HG02610 (cell line): ENCODE measurements around the gene TSC2.
"Not testable (repeated sequence)": the region's sequence is repeated elsewhere in the genome, so short reads cannot be mapped to it uniquely, and the experiment has no call there.

Experiments
- ATAC-seq: cut with Tn5 transposase; IDR thresholded peaks from one replicate; pipeline ENCODE4 v1.9.1; 2021; ENCODE audit warnings: mild to moderate bottlenecking, moderate library complexity; ENCODE audit not compliant: unreplicated experiment

Gene TSC2

DNA sequence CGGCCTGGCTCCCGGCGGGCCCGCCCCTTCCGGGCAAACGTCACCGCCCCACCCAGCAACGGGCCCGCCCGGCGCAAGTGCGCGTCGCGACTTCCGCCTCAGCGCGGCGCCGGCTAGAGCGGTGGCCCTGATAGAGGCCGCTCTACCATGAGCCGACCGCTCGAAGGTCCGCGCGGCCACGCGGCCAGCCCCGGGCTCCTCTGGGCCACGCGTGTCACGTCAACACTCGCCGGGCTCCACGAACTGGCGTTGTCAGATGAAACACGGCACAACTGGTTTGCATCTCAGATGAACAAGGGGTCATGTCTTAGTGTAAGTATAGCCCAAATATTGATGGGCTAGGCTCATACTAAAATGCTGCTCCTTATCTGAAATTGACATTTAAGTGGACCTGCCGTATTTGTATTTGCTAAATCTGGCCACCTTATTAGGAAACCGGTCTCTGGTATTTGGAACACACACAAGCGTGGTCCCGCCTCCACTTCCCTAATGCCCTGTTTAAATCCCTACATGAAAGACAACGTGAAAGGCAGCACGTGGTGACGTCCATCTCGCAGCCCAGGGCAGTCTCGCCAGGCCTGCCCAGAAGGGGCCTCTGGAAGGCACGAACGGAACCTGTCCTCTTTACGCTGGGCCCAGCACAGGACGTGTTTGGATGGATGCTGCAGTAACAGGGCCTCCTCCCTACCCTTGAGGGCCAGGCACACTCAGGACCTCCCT is 37.8 kb upstream of the TSC2 start, which contains the start of gene ZNF598:
ZNF598 (minus strand) TSS at position 31 of the 720 bp plus-strand sequence.
- peak; percentile 78 for ATAC-seq

DNA sequence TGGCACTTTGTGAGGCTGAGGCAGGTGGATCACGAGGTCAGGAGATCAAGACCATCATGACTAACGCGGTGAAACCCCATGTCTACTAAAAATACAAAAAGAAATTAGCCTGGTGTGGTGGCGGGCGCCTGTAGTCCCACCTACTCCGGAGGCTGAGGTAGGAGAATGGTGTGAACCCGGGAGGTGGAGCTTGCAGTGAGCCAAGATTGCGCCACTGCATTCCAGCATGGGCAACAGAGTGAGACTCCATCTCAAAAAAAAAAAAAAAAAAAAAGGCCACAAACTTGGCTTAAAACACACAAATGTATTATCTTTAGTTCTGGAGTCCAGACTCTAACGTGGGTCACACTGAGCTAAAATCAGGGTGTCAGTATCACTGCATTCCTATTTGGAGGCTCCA is 36.1 kb upstream of the TSC2 start:
- ATAC-seq, result not testable (repeated sequence)

DNA sequence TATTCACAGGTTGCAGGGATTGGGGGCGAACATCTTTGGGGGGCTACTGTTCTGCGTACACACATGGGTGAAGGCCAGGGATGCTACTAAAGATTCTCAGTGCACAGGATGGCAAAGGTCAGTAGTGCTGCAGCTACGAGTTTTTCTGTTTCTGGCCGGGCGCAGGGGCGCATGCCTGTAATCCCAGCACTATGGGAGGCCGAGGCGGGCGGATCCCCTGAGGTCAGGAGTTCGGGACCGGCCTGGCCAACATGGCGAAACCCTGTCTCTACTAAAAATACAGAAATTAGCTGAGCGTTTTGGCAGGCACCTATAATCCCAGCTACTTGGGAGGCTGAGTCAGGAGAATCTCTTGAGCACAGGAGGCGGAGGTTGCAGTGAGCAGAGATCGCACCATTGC is 34.3 kb upstream of the TSC2 start:
- ATAC-seq, result no peak

- ATAC-seq, result no peak
These were observed 32.5 kb upstream of the TSC2 start for GRCh38 chr16:2015117-2015946.

GRCh38 chr16:2015947-2016208 is 31.9 kb upstream of the TSC2 start:
- no peak for ATAC-seq

DNA sequence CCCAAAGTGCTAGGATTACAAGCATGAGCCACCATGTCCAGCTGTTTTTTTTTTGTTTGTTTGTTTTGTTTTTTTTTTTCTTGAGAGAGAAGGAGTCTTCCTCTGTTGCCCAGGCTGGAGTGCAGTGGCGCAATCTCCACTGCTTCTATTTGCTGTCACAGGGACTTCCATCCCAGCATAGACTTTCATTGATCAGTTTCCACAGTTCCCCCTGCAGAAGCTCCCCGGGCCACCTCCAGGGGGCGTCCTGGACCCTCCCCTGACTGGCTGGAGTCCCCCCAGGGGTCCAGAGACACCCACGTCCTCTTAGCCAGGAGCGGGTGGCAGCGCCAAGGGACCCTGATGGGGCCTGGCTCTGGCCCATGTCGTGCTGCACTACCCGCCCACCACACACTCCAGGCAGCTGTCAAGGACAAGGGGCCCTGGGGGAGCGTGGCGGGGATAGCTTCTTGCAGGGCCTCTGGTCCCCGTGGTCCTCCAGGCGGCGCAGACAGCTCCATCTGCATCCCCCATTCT is 31.3 kb upstream of the TSC2 start:
- no peak for ATAC-seq

GRCh38 chr16:2019518-2019920 is 28.3 kb upstream of the TSC2 start, which contains the start of gene NPW:
Gene NPW (plus strand): TSS chr16:2019785.
- ATAC-seq, result no peak

GRCh38 chr16:2019921-2020831 is 27.6 kb upstream of the TSC2 start:
- no peak for ATAC-seq

- ATAC-seq, result no peak
These were observed 25.1 kb upstream of the TSC2 start for GRCh38 chr16:2022723-2023091.

GRCh38 chr16:2023092-2024031 is 24.4 kb upstream of the TSC2 start:
- ATAC-seq, result no peak

- no peak for ATAC-seq
These were observed 23.8 kb upstream of the TSC2 start for GRCh38 chr16:2024032-2024420.

- ATAC-seq, result no peak
These were observed 22.5 kb upstream of the TSC2 start for GRCh38 chr16:2025251-2025650.

DNA sequence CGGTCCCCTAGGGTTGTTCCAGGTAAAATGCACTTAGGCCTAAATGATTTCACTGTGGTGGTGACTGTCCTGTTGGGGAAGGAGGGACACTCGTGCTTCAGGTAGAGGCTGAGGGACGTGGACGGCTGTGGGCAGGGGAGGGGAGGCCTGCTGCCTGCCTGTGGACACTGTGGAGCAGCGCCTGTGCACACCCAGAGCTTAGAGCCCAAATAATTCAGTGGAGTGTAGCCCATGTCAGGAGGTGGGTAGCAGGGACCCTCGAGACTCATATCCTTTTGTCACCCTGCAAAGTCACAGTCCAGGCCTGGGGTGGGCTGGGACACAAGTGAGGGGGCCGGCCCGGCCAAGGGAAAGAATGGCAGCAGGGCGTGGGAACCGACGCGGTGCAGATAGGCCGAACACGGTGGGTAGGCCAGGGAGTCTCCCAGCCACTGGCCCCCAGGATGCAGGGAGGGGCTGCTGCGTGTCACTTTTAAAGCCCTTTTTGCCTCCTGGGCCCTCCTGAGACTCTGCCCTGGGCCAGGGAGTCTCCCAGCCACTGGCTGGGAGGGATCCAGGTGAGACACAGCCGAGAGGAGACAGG is 21.8 kb upstream of the TSC2 start:
- no peak for ATAC-seq

DNA sequence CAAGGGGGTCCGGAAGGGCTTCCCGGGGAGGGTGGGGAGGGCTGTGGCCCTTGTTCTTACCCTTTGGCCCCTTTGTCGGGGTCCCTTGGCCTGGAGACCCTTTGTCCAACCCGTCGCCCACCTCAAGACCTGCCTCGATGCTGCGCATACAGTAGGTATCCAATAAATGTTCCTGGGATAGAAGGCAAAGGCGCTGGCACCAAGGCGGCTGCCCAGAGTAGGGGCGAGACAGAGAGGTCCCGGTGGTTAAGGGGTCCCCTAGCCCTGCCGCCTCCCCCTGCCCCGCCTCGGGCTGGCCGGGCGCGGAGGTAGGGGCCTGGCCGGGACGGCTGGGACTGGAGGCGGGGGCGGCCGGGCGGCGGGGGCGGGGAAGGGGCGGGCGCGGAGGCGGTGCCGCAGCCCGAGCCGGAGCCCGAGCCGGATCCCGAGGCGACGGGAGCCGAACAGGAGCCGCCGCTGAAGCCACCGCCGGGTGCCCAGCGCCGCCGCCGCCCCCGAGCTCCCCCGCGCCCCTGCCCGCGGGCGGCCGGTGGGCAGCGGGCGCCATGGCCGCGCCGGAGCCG is 21.2 kb upstream of the TSC2 start, which contains the start of gene NHERF2:
NHERF2 (plus strand) TSS at position 442 of the 563 bp plus-strand sequence; CDS start at position 546, 104 bp downstream.
- no peak for ATAC-seq

GRCh38 chr16:2027024-2028010 is 20.5 kb upstream of the TSC2 start:
- ATAC-seq, result no peak

DNA sequence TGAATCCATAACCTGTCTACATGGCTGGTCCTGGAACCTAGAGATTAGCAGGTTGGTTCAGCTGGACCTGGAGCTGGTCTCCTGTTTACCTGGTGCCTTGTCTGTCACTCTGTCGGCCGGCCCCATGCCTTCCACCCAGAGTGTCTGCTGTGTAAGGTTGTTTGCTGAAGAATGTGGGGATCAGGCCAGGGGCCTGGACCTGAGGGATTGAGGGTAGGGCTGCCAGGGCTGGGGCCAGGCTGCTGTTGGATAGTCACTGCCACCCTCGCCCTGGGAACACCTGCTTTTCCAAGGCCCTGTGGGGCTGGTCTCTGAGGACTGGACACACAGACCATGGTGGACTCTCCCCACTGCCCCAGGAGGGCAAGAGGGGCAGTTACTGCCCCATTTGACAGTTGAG is 19.6 kb upstream of the TSC2 start:
- no peak for ATAC-seq

- no peak for ATAC-seq
These were observed 19.1 kb upstream of the TSC2 start for GRCh38 chr16:2028620-2029220.

DNA sequence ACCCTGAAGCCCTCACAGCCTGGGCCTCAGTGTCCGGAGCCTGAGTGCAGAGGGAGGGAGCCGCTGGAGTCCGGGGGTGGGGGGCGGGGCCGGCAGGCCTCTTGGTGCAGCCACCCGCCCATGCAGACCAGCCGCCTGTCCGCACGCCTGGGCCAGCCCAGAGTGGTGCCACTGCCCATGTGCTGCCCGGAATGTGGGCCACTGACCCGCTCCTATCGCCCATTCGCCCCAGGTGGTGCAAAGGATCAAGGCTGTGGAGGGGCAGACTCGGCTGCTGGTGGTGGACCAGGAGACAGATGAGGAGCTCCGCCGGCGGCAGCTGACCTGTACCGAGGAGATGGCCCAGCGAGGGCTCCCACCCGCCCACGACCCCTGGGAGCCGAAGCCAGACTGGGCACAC is 18.4 kb upstream of the TSC2 start:
- ATAC-seq, result no peak
